ENCODE data around the gene MYO18A. TPM values are rescaled to one million over a fixed set of nuclear protein-coding genes. Genes with fewer than 3 reads are reported as not detected.

MYO18A gene
- total and polyA plus RNA-seq, 10 of the 15 experiments (the other 5 are each of a cell fraction or from before 2014, with no cell fraction given) = 2.9 to 66.0 (median 24.5) TPM

GRCh38 chr17:29216856-29217255, 36.7 kb upstream of the MYO18A start (continued):
- TF ChIP-seq E2F8 (IDR thresholded peaks at IDR 0.05; ENCODE audit: low read depth, partially characterized antibody) = no peak
- TF ChIP-seq SREBF1 (IDR thresholded peaks at IDR 0.05; ENCODE audit: low read length) = no peak

GRCh38 chr17:29216181-29216580, 36.0 kb upstream of the MYO18A start:
- no peak for FAIRE-seq
- ChIA-PET SMC1A (ENCODE audit: uncharacterized antibody, unreplicated experiment) (interaction anchor here (1.0 to 7.4 kb wide), 3 partner anchors 11 to 75 kb away, joined by 4 to 150 read pairs (median 24); no protein-coding TSS in a partner anchor), CTCF (interaction anchor here (0.7 to 12.4 kb wide), 10 partner anchors 9 to 250 kb away, joined by 3 to 358 read pairs (median 4); no protein-coding TSS in a partner anchor), RAD21 (ENCODE audit: unreplicated experiment) (interaction anchor here (0.7 to 9.7 kb wide), 5 partner anchors 9 to 154 kb away, joined by 3 to 182 read pairs (median 4); partner anchors contain the start of gene MYO18A), POLR2A (interaction anchor here (0.7 kb wide), 1 partner anchor 19 kb away, joined by 3 read pairs; no protein-coding TSS in a partner anchor)
- H3K27ac ChIP-seq (ENCODE audit: control insufficient read depth, insufficient read depth) = no peak overlapping the region
- H3K9me3 ChIP-seq (replicated peaks; ENCODE audit: control insufficient read depth, insufficient read depth, low read length) = no peaks in the 10 kb centered on the region
- no peak overlapping the region for H3K9ac ChIP-seq (ENCODE audit: control insufficient read depth, insufficient read depth, low read length)
- 32% methylated on average over 6 of the region's 6 CpGs for WGBS (ENCODE audit: insufficient coverage, insufficient replicate concordance, low lambda C conversion rate, missing lambda C conversion rate)
- no peak overlapping the region for H2AFZ ChIP-seq (ENCODE audit: control insufficient read depth, low read depth, low read length)
- TF ChIP-seq SRF (IDR thresholded peaks at IDR 0.05; ENCODE audit: low read depth in 2 of 2, low read length in 2 of 2) (no peak), RBBP5 (conservative IDR thresholded peaks at IDR 0.05) (no peak), SPI1 (IDR thresholded peaks at IDR 0.05; ENCODE audit: borderline replicate concordance, insufficient read depth, low read depth, low read length) (peak; percentile 32; the same call in 1 of the 2 replicates), NFIC (IDR thresholded peaks at IDR 0.05; ENCODE audit: low read depth, low read length) (0 out of 2 replicates have a peak, but pooled peaks have one; percentile 8)
- H3K36me3 ChIP-seq (ENCODE audit: control insufficient read depth in 2 of 2, insufficient read depth in 2 of 2, low read length in 1 of 2) = no peaks in the 10 kb centered on the region
- no peaks in the 10 kb centered on the region for H3K27me3 ChIP-seq (replicated peaks in 1 of 2; ENCODE audit: control insufficient read depth in 2 of 2, insufficient read depth in 2 of 2, low read length in 1 of 2)
- no peak; the same call in 1 of the 3 replicates for ATAC-seq
- intact Hi-C loops (cut with micrococcal nuclease; ENCODE audit: unreplicated experiment) = no loop called here
- DNase-seq (ENCODE audit: low read depth, low spot score) = no peak
- H4K20me1 ChIP-seq (ENCODE audit: control insufficient read depth, insufficient read depth) = no peaks in the 10 kb centered on the region
- no peak overlapping the region for H3K4me2 ChIP-seq (ENCODE audit: control insufficient read depth, insufficient read depth)
- H3K4me3 ChIP-seq = no peak overlapping the region
- BruUV-seq (replicated peaks) = no TSS peak
- in situ Hi-C loops (cut with MboI) = no loop called here
- no peaks in the 10 kb centered on the region for H3K4me1 ChIP-seq (ENCODE audit: control insufficient read depth, insufficient read depth, low read length)
- H3K79me2 ChIP-seq (ENCODE audit: control insufficient read depth, insufficient read depth, low read length) = no peaks in the 10 kb centered on the region

Measured in GM12878 (cell line).